ENCODE measurements around the gene SART1.
"Not testable (repeated sequence)": the region's sequence is repeated elsewhere in the genome, so short reads cannot be mapped to it uniquely, and the experiment has no call there.

Gene SART1

GRCh38 chr11:66011239-66011784, 49.8 kb downstream of the SART1 start:
- Histone ChIP-seq H3K27ac (peak overlapping the region in 9 of 21 experiments; percentile 4 to 71 (median 40)), H3K4me3 (peak overlapping the region; percentile 2 to 23 (median 11))

- H3K4me3 ChIP-seq: peak within 1 kb of the TSS; percentile 2 to 23 (median 11)
- H3K27ac ChIP-seq: peak within 1 kb of the TSS in 12 of 21 experiments; percentile 4 to 71 (median 30)
These were observed 50.3 kb downstream of the SART1 start, which contains the start of gene CST6 for GRCh38 chr11:66011785-66012303. CST6 (plus strand) TSS chr11:66012008; CDS start chr11:66012045, 37 bp downstream.

GRCh38 chr11:66012371-66012945, 50.9 kb downstream of the SART1 start:
- Histone ChIP-seq H3K4me3 (peak overlapping the region in 5 of 7 experiments; percentile 2 to 23 (median 8)), H3K27ac (peak overlapping the region in 11 of 21 experiments; percentile 4 to 71 (median 26))

- peak overlapping the region in 1 of 7 experiments; percentile 22 for H3K4me3 ChIP-seq
These were observed 51.6 kb downstream of the SART1 start for GRCh38 chr11:66012946-66013761.

GRCh38 chr11:66013762-66014100, 52.2 kb downstream of the SART1 start:
- peak overlapping the region in 3 of 21 experiments; percentile 23 to 71 (median 24) for H3K27ac ChIP-seq
- no peak overlapping the region for H3K4me3 ChIP-seq

More at GRCh38 chr11:66012946-66013761, 51.6 kb downstream of the SART1 start:
- H3K27ac ChIP-seq: peak overlapping the region in 5 of 21 experiments; percentile 1 to 71 (median 13)

- H3K4me3 ChIP-seq: no peak overlapping the region
- no peak overlapping the region for H3K27ac ChIP-seq
These were observed 53.4 kb downstream of the SART1 start for GRCh38 chr11:66014804-66015453.

- Histone ChIP-seq H3K4me3 (no peak overlapping the region), H3K27ac (no peak overlapping the region)
These were observed 53.9 kb downstream of the SART1 start for GRCh38 chr11:66015454-66015881.

GRCh38 chr11:66015936-66016792, 54.6 kb downstream of the SART1 start:
- Histone ChIP-seq H3K4me3 (no peak overlapping the region), H3K27ac (peak overlapping the region in 1 of 21 experiments; percentile 7)

GRCh38 chr11:66016793-66017177, 55.3 kb downstream of the SART1 start:
- Histone ChIP-seq H3K27ac (peak overlapping the region in 1 of 21 experiments; percentile 7), H3K4me3 (no peak overlapping the region)

GRCh38 chr11:66017321-66017720, 55.8 kb downstream of the SART1 start:
- peak overlapping the region in 1 of 21 experiments; percentile 7 for H3K27ac ChIP-seq
- H3K4me3 ChIP-seq: no peak overlapping the region

GRCh38 chr11:66020212-66020611, 58.7 kb downstream of the SART1 start:
- Histone ChIP-seq H3K27ac (peak overlapping the region in 2 of 21 experiments; percentile 33 to 55), H3K4me3 (no peak overlapping the region)

- H3K4me3 ChIP-seq: no peak overlapping the region
- peak overlapping the region in 5 of 21 experiments; percentile 11 to 58 (median 33) for H3K27ac ChIP-seq
These were observed 59.3 kb downstream of the SART1 start for GRCh38 chr11:66020618-66021357.

GRCh38 chr11:66022401-66023185, 61.1 kb downstream of the SART1 start:
- peak overlapping the region in 1 of 7 experiments; percentile 3 for H3K4me3 ChIP-seq
- H3K27ac ChIP-seq: peak overlapping the region in 1 of 21 experiments; percentile 8

GRCh38 chr11:66023186-66023440, 61.6 kb downstream of the SART1 start:
- not testable (repeated sequence) for H3K27ac ChIP-seq, H3K4me3 ChIP-seq

GRCh38 chr11:66026017-66026529, 64.5 kb downstream of the SART1 start, which contains the start of gene CATSPER1:
CATSPER1 (minus strand) TSS chr11:66026479; CDS start chr11:66026379, 100 bp downstream.
- Histone ChIP-seq H3K27ac (no peak within 1 kb of the TSS), H3K4me3 (no peak within 1 kb of the TSS)

All from skin epidermis (tissue), 12 donors.